HFFc6 (cell line): ENCODE results near the gene OPCML. TPM values are rescaled to one million over a fixed set of nuclear protein-coding genes. Genes with fewer than 3 reads are reported as not detected.

Source experiments
- DNase-seq: peaks from one replicate; pipeline ENCODE4 v3.0.0-alpha.2; 2018
- H3K27ac Mint-ChIP-seq: 2 replicates; pipeline ENCODE4 v1.8.0; 2020; ENCODE audit warnings: mild to moderate bottlenecking, mixed read lengths
- H3K27me3 Mint-ChIP-seq: 2 replicates; pipeline ENCODE4 v1.8.0; 2021; ENCODE audit warnings: mild to moderate bottlenecking, moderate library complexity, mixed read lengths; ENCODE audit not compliant: insufficient read depth
- H3K36me3 Mint-ChIP-seq: 2 replicates; pipeline ENCODE4 v1.8.0; 2021; ENCODE audit warnings: low read depth, mixed read lengths
- H3K4me1 Mint-ChIP-seq: 2 replicates; pipeline ENCODE4 v1.8.0; 2020; ENCODE audit warnings: low read depth, mixed read lengths
- H3K4me3 Mint-ChIP-seq: 2 replicates; pipeline ENCODE4 v1.8.0; 2020; ENCODE audit warnings: mild to moderate bottlenecking, moderate library complexity, mixed read lengths
- H3K9me3 Mint-ChIP-seq: 2 replicates; pipeline ENCODE4 v1.8.0; 2020; ENCODE audit warnings: mild to moderate bottlenecking, mixed read lengths
- CTCF ChIP-seq: fragments of 200-600 bp; sonication (generic); IDR thresholded peaks from 2 replicates; pipeline ENCODE4 v1.5.0; 2021; ENCODE audit warnings: antibody characterized with exemption, mild to moderate bottlenecking
- total RNA-seq, 6 experiments: library from RNA; stranded (reverse); fragmentation: NEBNext Ultra II Directional; extraction: Animal tissue kit (Norgen Biotek cat#: 25700); gene quantifications; 2 replicates in 1 of 6; 3 replicates in 5 of 6; pipeline ENCODE4 v1.2.3, GENCODE V29; 2021

The OPCML gene
- total RNA-seq, 6 experiments from 2014 or later: 0.11 to 1.7 (median 0.33) TPM

DNA sequence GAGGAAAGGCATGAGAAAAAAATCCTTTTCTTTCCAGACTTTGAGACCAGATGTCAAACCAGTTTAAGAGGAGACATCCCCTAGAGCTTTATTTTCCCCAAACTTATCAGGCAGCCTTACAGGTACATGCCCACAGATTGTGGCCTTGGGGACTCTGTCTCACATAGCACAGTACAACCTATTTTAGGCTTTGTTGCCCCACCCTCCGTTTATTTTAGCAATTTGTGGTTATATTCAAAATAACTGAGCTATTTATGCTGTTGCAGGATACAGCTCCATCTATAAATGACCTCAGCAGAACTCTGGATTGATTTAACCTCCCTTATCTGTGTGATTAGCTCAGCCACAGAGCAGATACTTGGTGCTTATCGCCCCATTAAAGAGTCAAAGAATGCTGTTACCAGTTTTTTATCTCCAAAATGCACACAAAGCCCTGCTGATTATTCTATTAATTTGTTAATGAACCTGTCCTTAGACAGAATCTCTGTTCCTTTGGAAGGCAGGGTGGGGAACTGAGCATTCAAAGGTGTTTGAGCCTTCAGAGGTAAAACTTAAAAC lies 525.2 kb downstream of the OPCML start:
- H3K9me3 Mint-ChIP-seq: peaks cover 30% of the 10 kb centered on the region; the same call in 1 of the 2 replicates
- peaks cover 7% of the 10 kb centered on the region; the same call in 1 of the 2 replicates for H3K27me3 Mint-ChIP-seq
- no peak for DNase-seq
- no peak overlapping the region for H3K4me3 Mint-ChIP-seq
- no peak overlapping the region for H3K27ac Mint-ChIP-seq
- TF ChIP-seq CTCF: no peak
- H3K36me3 Mint-ChIP-seq: no peaks in the 10 kb centered on the region; the same call in 1 of the 2 replicates
- H3K4me1 Mint-ChIP-seq: no peaks in the 10 kb centered on the region

- peaks cover 13% of the 10 kb centered on the region; the same call in 1 of the 2 replicates for H3K27me3 Mint-ChIP-seq
- no peak overlapping the region for H3K4me3 Mint-ChIP-seq
These were observed 527.9 kb downstream of the OPCML start for GRCh38 chr11:133004369-133004768.

DNA sequence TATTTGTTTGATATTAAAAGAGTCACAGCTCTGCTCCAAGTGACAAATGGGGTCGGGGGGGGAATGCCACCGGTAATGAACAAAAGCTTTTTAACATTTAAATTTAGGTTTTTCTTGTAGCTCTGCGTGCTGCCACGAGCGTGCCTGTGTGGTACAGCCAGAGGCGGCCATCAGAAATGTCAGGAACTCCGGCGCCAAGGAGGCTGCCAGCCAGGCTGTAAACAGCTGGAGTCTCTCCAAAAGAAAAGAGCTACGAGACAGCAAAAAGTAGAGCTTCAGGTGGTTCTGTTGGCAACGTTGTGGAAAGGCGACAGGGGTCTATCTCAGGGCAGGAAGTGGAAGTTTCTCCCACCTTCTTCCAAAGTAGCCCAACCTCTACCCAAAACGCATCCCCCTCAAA lies 532.8 kb downstream of the OPCML start:
- no peaks in the 10 kb centered on the region; the same call in 1 of the 2 replicates for H3K4me1 Mint-ChIP-seq
- TF ChIP-seq CTCF: no peak
- peaks cover 21% of the 10 kb centered on the region for H3K27me3 Mint-ChIP-seq
- H3K36me3 Mint-ChIP-seq: no peaks in the 10 kb centered on the region; the same call in 1 of the 2 replicates
- no peak overlapping the region for H3K27ac Mint-ChIP-seq
- DNase-seq: no peak
- no peak overlapping the region for H3K4me3 Mint-ChIP-seq
- peaks cover 27% of the 10 kb centered on the region; the same call in 1 of the 2 replicates for H3K9me3 Mint-ChIP-seq

More at GRCh38 chr11:133004369-133004768, 527.9 kb downstream of the OPCML start:
- Mint-ChIP-seq H3K36me3 (no peaks in the 10 kb centered on the region; the same call in 1 of the 2 replicates), H3K27ac (no peak overlapping the region), H3K9me3 (peaks cover 32% of the 10 kb centered on the region; the same call in 1 of the 2 replicates), H3K4me1 (no peaks in the 10 kb centered on the region)
- TF ChIP-seq CTCF: no peak
- no peak for DNase-seq

GRCh38 chr11:132999031-132999430 lies 533.3 kb downstream of the OPCML start:
- Mint-ChIP-seq H3K27ac (no peak overlapping the region), H3K4me3 (no peak overlapping the region), H3K27me3 (peaks cover 22% of the 10 kb centered on the region), H3K9me3 (peaks cover 22% of the 10 kb centered on the region; the same call in 1 of the 2 replicates), H3K36me3 (no peaks in the 10 kb centered on the region; the same call in 1 of the 2 replicates), H3K4me1 (no peaks in the 10 kb centered on the region; the same call in 1 of the 2 replicates)
- DNase-seq: no peak
- no peak for TF ChIP-seq CTCF

DNA sequence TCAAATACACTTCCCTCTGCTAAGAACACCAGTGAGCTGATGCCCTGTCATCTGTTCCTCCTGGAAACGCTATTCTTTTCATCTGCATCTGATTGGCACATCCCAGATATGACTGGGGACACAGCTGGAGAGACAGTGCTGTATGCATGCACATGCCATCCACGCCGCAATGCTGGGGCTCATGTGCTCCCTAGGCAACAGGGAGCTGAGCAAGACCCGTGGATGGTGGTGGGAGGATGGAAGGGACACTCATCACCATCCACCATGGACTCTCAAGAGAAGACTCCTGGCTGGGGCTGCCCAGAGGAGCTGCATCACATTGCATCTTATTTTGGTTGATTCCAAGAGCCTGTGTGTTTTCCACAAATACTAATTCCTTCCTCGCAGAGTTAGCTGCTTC lies 534.9 kb downstream of the OPCML start:
- Mint-ChIP-seq H3K9me3 (peaks cover 10% of the 10 kb centered on the region; the same call in 1 of the 2 replicates), H3K4me3 (no peak overlapping the region), H3K4me1 (no peaks in the 10 kb centered on the region; the same call in 1 of the 2 replicates), H3K36me3 (no peaks in the 10 kb centered on the region), H3K27ac (no peak overlapping the region), H3K27me3 (peaks cover 35% of the 10 kb centered on the region)
- DNase-seq: no peak
- TF ChIP-seq CTCF: no peak
